Large intestine (tissue), 3 donors: ENCODE data around the gene MAOA. TPM values are rescaled to one million over a fixed set of nuclear protein-coding genes. Genes with fewer than 3 reads are reported as not detected.
A peak's percentile ranks its signal among the peaks of the same experiment; 100 is the strongest.
"Not testable (repeated sequence)": the region's sequence is repeated elsewhere in the genome, so short reads cannot be mapped to it uniquely, and the experiment has no call there.

Experiments
- DNase-seq, 2 donors: peaks; one replicate each; pipeline versions ENCODE4 v3.0.0 to v3.0.0-alpha.2; 2013
- H3K27ac ChIP-seq: one replicate; pipeline ENCODE4 v1.5.1; 2013; ENCODE audit warnings: low read length
- H3K27me3 ChIP-seq: 2 replicates; pipeline ENCODE4 v1.6.1; 2013; ENCODE audit warnings: low read length; ENCODE audit not compliant: control insufficient read depth, insufficient read depth
- H3K36me3 ChIP-seq: 2 replicates; pipeline ENCODE4 v1.6.1; 2013; ENCODE audit warnings: low read length; ENCODE audit not compliant: control insufficient read depth, insufficient read depth
- H3K4me1 ChIP-seq: one replicate; pipeline ENCODE4 v1.6.1; 2013; ENCODE audit warnings: low read length; ENCODE audit not compliant: control insufficient read depth, insufficient read depth
- H3K4me3 ChIP-seq: one replicate; pipeline ENCODE4 v1.5.1; 2013; ENCODE audit warnings: low read length
- H3K9me3 ChIP-seq: one replicate; pipeline ENCODE4 v1.6.1; 2013; ENCODE audit warnings: mild to moderate bottlenecking, low read depth, low read length, moderate library complexity; ENCODE audit not compliant: control insufficient read depth
- WGBS: methylation state at CpG from one replicate; pipeline ENCODE4 v1.1.5; 2013; ENCODE audit warnings: low lambda C conversion rate; ENCODE audit not compliant: insufficient coverage; 5-methylcytosine and 5-hydroxymethylcytosine counted together
- polyA plus RNA-seq: library from polyadenylated mRNA; unstranded; fragments of 120-200 nt; gene quantifications from one replicate; pipeline ENCODE4 v1.2.1, GENCODE V29; 2013

The MAOA gene
- polyA plus RNA-seq, 1 donor: 94.7 TPM

DNA sequence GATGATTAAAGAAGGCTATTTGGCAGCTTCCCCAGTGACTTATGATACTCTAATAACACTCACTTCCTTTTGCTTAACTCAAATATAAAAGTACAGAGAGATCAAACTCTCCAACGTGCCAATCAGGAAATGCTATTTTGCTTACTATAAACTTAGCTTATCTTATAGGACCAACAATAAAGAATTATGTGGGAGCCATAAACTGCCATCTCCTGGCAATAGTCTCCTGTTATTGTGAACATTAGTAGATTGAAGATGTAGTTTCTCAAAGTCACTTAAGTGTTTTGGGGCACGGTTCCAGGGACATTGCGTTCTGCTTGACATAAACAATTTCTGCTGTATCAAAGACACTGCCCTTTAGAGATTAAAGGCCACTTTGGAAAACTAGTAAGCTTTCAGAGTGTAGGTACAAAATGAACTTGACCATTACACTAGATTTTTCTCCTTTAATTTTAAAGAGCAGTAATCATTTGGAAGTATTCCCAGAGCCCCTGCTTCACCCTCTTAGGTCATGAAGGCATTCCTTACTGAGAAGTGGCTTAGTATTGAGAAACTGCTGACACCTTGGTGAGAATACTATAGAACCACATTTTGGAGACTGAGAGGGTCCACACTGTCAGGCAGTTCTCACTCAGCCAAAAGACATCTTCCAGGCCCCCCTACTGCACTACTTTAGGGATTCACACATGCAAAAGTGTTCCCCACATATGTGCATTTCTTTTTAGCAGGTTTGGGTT is 51.9 kb downstream of the MAOA start:
- DNase-seq: peak in 1 of 2 donors; percentile 66
- WGBS: no CpG with 5 or more reads among the region's 3 CpGs
- peaks cover 17% of the 10 kb centered on the region for H3K4me1 ChIP-seq

DNA sequence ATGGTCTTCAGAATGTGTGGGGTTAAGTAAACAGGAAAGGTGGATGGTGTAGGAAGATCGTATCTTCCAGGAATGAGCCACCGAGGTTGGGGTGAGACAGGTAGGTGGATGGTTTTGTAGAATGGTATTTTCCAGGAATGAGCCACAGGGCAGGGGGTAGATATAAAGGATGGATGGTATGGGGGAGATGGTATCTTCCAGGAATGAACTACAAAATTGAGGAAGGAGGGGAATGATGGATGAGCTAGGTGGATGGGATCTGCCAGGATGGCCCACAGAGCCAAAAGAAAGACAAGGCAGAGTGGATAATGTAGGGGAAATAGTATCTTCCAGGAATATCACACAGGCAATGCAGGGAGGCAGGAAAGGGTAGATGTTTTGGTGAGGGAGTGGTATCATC is 60.0 kb downstream of the MAOA start:
- Histone ChIP-seq H3K9me3 (no peaks in the 10 kb centered on the region), H3K4me3 (no peak overlapping the region), H3K27me3 (no peaks in the 10 kb centered on the region), H3K36me3 (peaks cover 31% of the 10 kb centered on the region), H3K4me1 (no peaks in the 10 kb centered on the region), H3K27ac (no peak overlapping the region)
- 100% methylated on average over 1 of the region's 2 CpGs for WGBS
- no peak for DNase-seq

More for the DNA sequence above, 51.9 kb downstream of the MAOA start:
- Histone ChIP-seq H3K27me3 (no peaks in the 10 kb centered on the region), H3K27ac (peak overlapping the region; percentile 42), H3K4me3 (no peak overlapping the region), H3K9me3 (no peaks in the 10 kb centered on the region), H3K36me3 (peaks cover 2% of the 10 kb centered on the region)

DNA sequence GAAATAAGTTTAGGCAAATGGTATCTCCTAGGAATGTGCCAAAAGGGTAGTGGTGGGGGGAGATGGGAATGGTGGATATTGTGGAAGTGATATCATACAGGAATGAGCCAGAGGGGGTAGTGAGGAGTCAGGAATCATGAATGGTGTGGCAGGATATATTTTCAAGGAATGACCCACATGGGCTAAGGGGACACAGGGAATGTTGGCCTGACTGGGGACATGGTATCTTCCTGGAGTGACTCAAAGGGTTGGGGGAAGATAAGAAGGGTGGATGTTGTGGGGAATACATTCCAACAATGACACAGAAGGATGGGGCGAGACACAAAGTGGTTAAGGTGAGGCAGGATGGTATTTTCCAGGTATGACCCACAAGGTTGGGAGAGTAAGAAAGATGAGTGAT is 60.6 kb downstream of the MAOA start:
- H3K27ac ChIP-seq: no peak overlapping the region

DNA sequence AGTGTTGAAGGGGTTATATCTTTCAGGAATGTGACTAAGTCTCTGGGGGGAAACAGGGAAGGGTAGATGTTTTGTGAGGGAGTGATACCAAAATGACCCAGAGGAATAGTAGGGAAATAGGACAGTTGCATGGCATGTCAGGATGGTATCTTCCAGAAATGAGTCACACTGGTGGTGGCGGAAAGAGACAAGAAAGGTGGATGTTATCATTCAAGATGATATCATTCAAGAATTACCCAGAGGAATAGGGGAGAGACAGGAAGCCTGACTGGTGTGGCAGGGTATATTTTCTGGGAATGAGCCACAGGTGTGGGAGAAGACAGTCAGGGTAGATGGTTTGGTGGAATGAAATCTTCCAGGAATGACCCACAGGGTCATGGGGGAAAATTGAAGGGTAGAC is 61.1 kb downstream of the MAOA start:
- Histone ChIP-seq H3K36me3 (peaks cover 31% of the 10 kb centered on the region), H3K27ac (no peak overlapping the region), H3K4me3 (no peak overlapping the region), H3K9me3 (no peaks in the 10 kb centered on the region), H3K27me3 (no peaks in the 10 kb centered on the region), H3K4me1 (no peaks in the 10 kb centered on the region)
- DNase-seq: no peak
- no CpG with 5 or more reads among the region's 1 CpG for WGBS

More for the DNA sequence above, 60.6 kb downstream of the MAOA start:
- Histone ChIP-seq H3K4me1 (no peaks in the 10 kb centered on the region), H3K27me3 (no peaks in the 10 kb centered on the region), H3K9me3 (no peaks in the 10 kb centered on the region), H3K36me3 (peaks cover 31% of the 10 kb centered on the region), H3K4me3 (no peak overlapping the region)
- no CpG with 5 or more reads among the region's 1 CpG for WGBS
- DNase-seq: no peak

DNA sequence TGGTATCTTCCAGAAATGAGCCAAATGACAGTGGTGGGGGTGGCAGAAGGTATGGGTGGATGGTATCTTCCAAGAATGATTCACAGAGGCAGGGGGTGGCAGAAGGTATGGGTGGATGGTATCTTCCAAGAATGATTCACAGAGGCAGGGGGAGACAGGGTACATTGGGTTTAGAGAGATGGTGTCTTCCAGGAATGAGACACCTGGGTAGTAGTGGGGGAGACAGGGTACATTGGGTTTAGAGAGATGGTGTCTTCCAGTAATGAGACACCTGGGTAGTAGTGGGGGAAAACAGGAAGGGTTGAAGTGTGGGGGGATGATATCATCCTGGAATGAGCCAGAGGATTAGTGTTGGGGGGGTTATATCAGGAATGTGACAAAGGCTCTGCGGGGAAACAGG is 62.0 kb downstream of the MAOA start:
- WGBS: no CpG with 5 or more reads among the region's 1 CpG
- no peaks in the 10 kb centered on the region for H3K27me3 ChIP-seq
- DNase-seq: no peak
- H3K4me3 ChIP-seq: no peak overlapping the region
- H3K9me3 ChIP-seq: no peaks in the 10 kb centered on the region
- peaks cover 27% of the 10 kb centered on the region for H3K36me3 ChIP-seq
- H3K27ac ChIP-seq: no peak overlapping the region
- no peaks in the 10 kb centered on the region for H3K4me1 ChIP-seq

DNA sequence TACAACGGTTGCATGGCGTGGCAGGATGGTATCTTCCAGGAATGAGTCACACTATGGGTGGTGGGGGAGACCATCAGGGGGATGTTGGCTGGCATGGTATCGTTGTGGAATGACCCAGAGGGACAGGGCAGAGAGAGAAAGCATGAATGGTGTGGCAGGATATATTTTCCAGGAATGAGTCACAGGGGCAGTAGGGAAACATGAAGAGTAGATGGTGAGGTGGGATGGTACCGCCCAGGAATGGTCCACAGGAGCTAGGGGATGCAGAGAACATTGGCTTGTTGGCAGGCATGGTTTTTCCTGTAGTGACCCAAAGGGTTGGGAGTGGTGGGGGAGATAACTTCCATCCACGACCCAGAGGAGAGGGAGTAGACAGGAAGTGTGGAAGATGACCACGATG is 62.4 kb downstream of the MAOA start:
- Histone ChIP-seq H3K36me3 (peaks cover 24% of the 10 kb centered on the region), H3K27ac (no peak overlapping the region), H3K9me3 (no peaks in the 10 kb centered on the region), H3K4me1 (no peaks in the 10 kb centered on the region), H3K27me3 (no peaks in the 10 kb centered on the region), H3K4me3 (no peak overlapping the region)
- no peak for DNase-seq
- WGBS: 100% methylated on average over 2 of the region's 6 CpGs

DNA sequence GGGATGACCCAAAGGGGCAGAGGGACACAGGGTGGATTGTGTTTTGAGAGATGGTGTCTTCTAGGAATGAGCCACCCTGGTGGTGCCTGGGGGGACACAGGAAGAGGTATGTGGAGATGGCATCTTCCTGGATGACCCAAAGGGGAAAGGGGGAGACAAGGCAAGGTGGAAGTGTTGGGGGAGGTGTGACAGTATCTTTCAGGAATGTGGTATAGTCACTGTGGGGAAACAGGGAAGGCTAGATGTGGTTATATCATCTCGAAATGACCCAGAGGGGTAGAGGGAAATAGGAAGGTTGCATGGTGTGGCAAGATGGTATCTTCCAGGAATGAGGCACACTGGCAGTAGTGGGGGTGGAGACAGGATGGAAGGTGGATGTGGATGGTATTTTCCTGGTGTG is 62.9 kb downstream of the MAOA start:
- no peaks in the 10 kb centered on the region for H3K4me1 ChIP-seq
- no peaks in the 10 kb centered on the region for H3K27me3 ChIP-seq
- no peak overlapping the region for H3K27ac ChIP-seq
- H3K36me3 ChIP-seq: peaks cover 21% of the 10 kb centered on the region
- no peaks in the 10 kb centered on the region for H3K9me3 ChIP-seq
- H3K4me3 ChIP-seq: no peak overlapping the region
- no peak for DNase-seq
- no CpG with 5 or more reads among the region's 1 CpG for WGBS

DNA sequence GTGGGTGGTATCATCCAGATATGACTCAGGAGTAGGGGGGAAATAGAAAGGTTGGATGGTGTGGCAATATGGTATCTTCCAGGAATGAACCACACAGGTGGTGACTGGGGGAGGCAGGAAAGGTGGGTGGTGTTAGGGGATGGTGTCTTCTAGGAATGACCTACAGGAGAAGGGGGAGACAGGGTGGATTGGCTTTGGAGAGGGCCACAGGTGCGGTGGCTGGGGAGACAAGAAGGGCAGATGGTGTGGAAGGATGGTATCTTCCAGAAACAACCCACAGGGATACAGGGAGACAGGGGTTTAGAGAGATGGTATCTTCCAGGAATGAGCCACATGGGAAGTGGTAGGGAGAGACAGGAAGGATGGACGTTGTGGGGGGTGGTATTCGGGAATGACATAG is 64.0 kb downstream of the MAOA start:
- Histone ChIP-seq H3K36me3 (peaks cover 19% of the 10 kb centered on the region), H3K27ac (no peak overlapping the region), H3K27me3 (no peaks in the 10 kb centered on the region), H3K9me3 (no peaks in the 10 kb centered on the region), H3K4me3 (no peak overlapping the region), H3K4me1 (no peaks in the 10 kb centered on the region)
- whole genome bisulfite sequencing: 80% methylated on average over 1 of the region's 3 CpGs
- DNase-seq: no peak

DNA sequence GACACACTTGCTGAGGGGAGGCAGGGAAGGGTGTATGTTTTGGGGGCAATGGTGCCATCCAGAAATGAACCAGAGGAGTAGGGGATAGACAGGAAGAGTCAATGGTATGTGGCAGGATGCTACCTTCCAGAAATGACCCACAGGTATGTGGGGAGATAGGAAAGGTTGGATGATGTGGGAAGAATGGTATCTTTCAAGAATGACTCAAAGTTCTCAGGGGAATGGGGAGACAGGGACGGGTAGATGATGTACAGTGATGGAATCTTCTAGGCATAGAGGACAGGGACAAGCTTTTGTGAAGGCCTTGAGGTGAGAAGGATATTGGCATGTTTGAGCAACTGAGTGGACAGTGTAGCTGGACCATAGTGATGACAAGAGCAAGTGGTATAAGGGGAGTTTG is 64.9 kb downstream of the MAOA start:
- DNase-seq: no peak
- Histone ChIP-seq H3K4me1 (no peaks in the 10 kb centered on the region), H3K27me3 (no peaks in the 10 kb centered on the region), H3K9me3 (no peaks in the 10 kb centered on the region), H3K36me3 (peaks cover 19% of the 10 kb centered on the region), H3K27ac (no peak overlapping the region), H3K4me3 (no peak overlapping the region)
- WGBS: no CpG with 5 or more reads among the region's 1 CpG

DNA sequence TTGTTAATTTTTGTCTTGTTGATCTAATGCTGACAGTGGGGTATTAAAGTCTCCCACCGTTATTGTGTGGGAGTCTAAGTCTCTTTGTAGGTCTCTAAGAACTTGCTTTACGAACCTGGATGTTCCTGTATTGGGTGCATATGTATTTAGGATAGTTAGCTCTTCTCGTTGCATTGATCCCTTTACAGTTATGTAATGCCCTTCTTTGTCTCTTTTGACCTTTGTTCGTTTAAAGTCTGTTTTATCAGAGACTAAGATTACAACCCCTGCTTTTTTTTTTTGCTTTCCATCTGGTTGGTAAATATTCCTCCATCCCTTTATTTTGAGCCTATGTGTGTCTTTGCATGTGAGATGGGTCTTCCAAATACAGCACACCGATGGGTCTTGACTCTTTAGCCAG is 69.1 kb downstream of the MAOA start:
- not testable (repeated sequence) for H3K27me3 ChIP-seq, H3K36me3 ChIP-seq, DNase-seq, H3K9me3 ChIP-seq, H3K27ac ChIP-seq, H3K4me3 ChIP-seq, H3K4me1 ChIP-seq
- WGBS: no CpG with 5 or more reads among the region's 5 CpGs

DNA sequence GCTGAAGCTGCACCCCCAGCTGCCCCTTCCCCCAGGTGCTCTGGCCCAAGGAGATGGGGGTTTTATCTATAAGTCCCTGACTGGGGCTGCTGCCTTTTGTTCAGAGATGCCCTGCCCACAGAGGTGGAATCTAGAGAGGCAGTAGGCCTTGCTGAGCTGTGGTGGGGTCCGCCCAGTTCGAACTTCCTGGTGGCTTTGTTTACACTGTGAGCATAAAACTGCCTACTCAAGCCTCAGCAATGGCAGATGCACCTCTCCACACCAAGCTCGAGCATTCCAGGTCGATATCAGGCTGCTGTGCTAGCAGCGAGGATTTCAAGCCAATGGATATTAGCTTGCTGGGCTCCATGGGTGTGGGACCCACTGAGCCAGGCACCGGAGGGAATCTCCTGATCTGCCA is 71.2 kb downstream of the MAOA start:
- not testable (repeated sequence) for H3K9me3 ChIP-seq, H3K4me3 ChIP-seq, DNase-seq, H3K27ac ChIP-seq, H3K4me1 ChIP-seq, H3K27me3 ChIP-seq, H3K36me3 ChIP-seq
- WGBS: no CpG with 5 or more reads among the region's 6 CpGs
